GM13977 (cell line): ENCODE results near the gene PDCD4.
A peak's percentile ranks its signal among the peaks of the same experiment; 100 is the strongest.

Source experiments
- DNase-seq: peaks from one replicate; pipeline ENCODE4 v3.0.0; 2012; ENCODE audit warnings: low spot score
- CTCF ChIP-seq: IDR thresholded peaks from 2 replicates; pipeline ENCODE4 v1.5.1; 2012; ENCODE audit warnings: mild to moderate bottlenecking, control low read depth; ENCODE audit not compliant: insufficient read depth; ENCODE audit errors: extremely low read depth, missing control alignments
- in situ Hi-C: fragments of 300-500 bp; cut with MboI; formaldehyde crosslinking; loops from one replicate; pipeline ENCODE4 v1.12.0; 2022; ENCODE audit warnings: low sequenced_read_pairs, low pct_unique_long_range_greater_than_20kb, mixed read lengths, inconsistent platforms; ENCODE audit not compliant: unreplicated experiment

PDCD4 gene

GRCh38 chr10:110871298-110872084 lies at the start of gene PDCD4:
TSS of gene PDCD4 (plus strand) at chr10:110871928. CDS start at chr10:110876028, 4,100 bp downstream.
- in situ Hi-C loops: loop anchor here (10.0 kb wide), 1 partner anchor 67 kb away; no protein-coding TSS in a partner anchor
- TF ChIP-seq CTCF: no peak
- DNase-seq: peak; percentile 86

- no peak for TF ChIP-seq CTCF
- in situ Hi-C loops: no loop called here
- no peak for DNase-seq
These were observed 49.6 kb upstream of the PDCD4 start for GRCh38 chr10:110822035-110822711.

- in situ Hi-C loops: no loop called here
- TF ChIP-seq CTCF: no peak
- DNase-seq: no peak
These were observed 48.9 kb upstream of the PDCD4 start for GRCh38 chr10:110822712-110823311.

- DNase-seq: no peak
- in situ Hi-C loops: no loop called here
- TF ChIP-seq CTCF: no peak
These were observed 47.6 kb upstream of the PDCD4 start for GRCh38 chr10:110824152-110824441.

GRCh38 chr10:110824660-110825059 lies 47.1 kb upstream of the PDCD4 start:
- no peak for TF ChIP-seq CTCF

GRCh38 chr10:110825508-110825907 lies 46.2 kb upstream of the PDCD4 start:
- DNase-seq: no peak
- TF ChIP-seq CTCF: no peak
- in situ Hi-C loops: no loop called here

More at GRCh38 chr10:110824660-110825059, 47.1 kb upstream of the PDCD4 start:
- in situ Hi-C loops: no loop called here
- DNase-seq: no peak
